Naive thymus-derived CD4-positive, alpha-beta T cell (primary cell): Measurements from ENCODE around the gene KRTAP12-4. TPM values are rescaled to one million over a fixed set of nuclear protein-coding genes. Genes with fewer than 3 reads are reported as not detected.
"Not testable (repeated sequence)": the region's sequence is repeated elsewhere in the genome, so short reads cannot be mapped to it uniquely, and the experiment has no call there.

Experiments used
- ATAC-seq: fragments of 150-1000 bp; cut with Tn5 transposase; 2 replicates; pipeline ENCODE4 v1.10.0; 2021; ENCODE audit warnings: mild to moderate bottlenecking, moderate library complexity
- CTCF ChIA-PET: fragments of 350-600 bp; sonication (Branson Sonifier 250); formaldehyde crosslinking; loops from one replicate; lab custom pipeline; 2021; ENCODE audit warnings: antibody characterized with exemption; lab: Charles Lee
- POLR2A ChIA-PET: fragments of 350-600 bp; sonication (Branson Sonifier 250); formaldehyde crosslinking; loops from one replicate; lab custom pipeline; 2021; ENCODE audit warnings: antibody characterized with exemption, inconsistent platforms; lab: Charles Lee
- DNase-seq, 9 donors: peaks; one replicate each; pipeline versions ENCODE4 v3.0.0 to v3.0.0-alpha.2; 2020 to 2022; ENCODE audit warnings: mixed read lengths in 1 of 9
- H3K27ac ChIP-seq: one replicate; pipeline ENCODE4 v1.7.0; 2013; ENCODE audit warnings: mild to moderate bottlenecking, low read depth, low read length, moderate library complexity
- H3K27me3 ChIP-seq, 2 donors: one replicate each; pipeline ENCODE4 v1.7.0; 2013; ENCODE audit warnings: low read length in 2 of 2, mild to moderate bottlenecking in 2 of 2, moderate library complexity in 2 of 2; ENCODE audit not compliant: control insufficient read depth in 2 of 2, insufficient read depth in 2 of 2
- H3K36me3 ChIP-seq, 3 experiments: 1 replicate in 2 of 3; 2 replicates in 1 of 3; pipeline ENCODE4 v1.7.0; 2013; ENCODE audit warnings: low read length in 3 of 3, mild to moderate bottlenecking in 3 of 3, moderate library complexity in 1 of 3; ENCODE audit not compliant: insufficient read depth in 3 of 3, control insufficient read depth in 2 of 3
- H3K4me1 ChIP-seq, 2 donors: one replicate each; pipeline ENCODE4 v1.7.0; 2013; ENCODE audit warnings: low read length in 2 of 2, mild to moderate bottlenecking in 2 of 2, moderate library complexity in 1 of 2; ENCODE audit not compliant: control insufficient read depth in 2 of 2, insufficient read depth in 2 of 2
- H3K4me3 ChIP-seq: 2 replicates; pipeline ENCODE4 v1.7.0; 2013; ENCODE audit warnings: mild to moderate bottlenecking, low read length
- H3K9me3 ChIP-seq, 3 experiments: 1 replicate in 2 of 3; 2 replicates in 1 of 3; pipeline ENCODE4 v1.7.0; 2013; ENCODE audit warnings: low read length in 3 of 3; ENCODE audit not compliant: control insufficient read depth in 2 of 3
- H3K27ac Mint-ChIP-seq, 9 donors: one replicate each; pipeline ENCODE4 v1.8.0; 2020 to 2022; ENCODE audit warnings: mixed read lengths in 9 of 9, mild to moderate bottlenecking in 8 of 9, moderate library complexity in 5 of 9, inconsistent platforms in 2 of 9
- H3K27me3 Mint-ChIP-seq, 5 donors: one replicate each; pipeline ENCODE4 v1.8.0; 2021 to 2022; ENCODE audit warnings: mixed read lengths in 5 of 5, mild to moderate bottlenecking in 1 of 5
- H3K36me3 Mint-ChIP-seq, 5 donors: one replicate each; pipeline ENCODE4 v1.8.0; 2020 to 2022; ENCODE audit warnings: mixed read lengths in 5 of 5, mild to moderate bottlenecking in 3 of 5, inconsistent platforms in 1 of 5
- H3K4me1 Mint-ChIP-seq, 7 donors: one replicate each; pipeline ENCODE4 v1.8.0; 2020 to 2022; ENCODE audit warnings: mixed read lengths in 7 of 7, mild to moderate bottlenecking in 3 of 7, inconsistent platforms in 1 of 7
- H3K4me3 Mint-ChIP-seq, 10 donors: one replicate each; pipeline ENCODE4 v1.8.0; 2020 to 2022; ENCODE audit warnings: mild to moderate bottlenecking in 10 of 10, mixed read lengths in 10 of 10, moderate library complexity in 6 of 10, inconsistent platforms in 2 of 10
- H3K9me3 Mint-ChIP-seq, 11 donors: one replicate each; pipeline ENCODE4 v1.8.0; 2020 to 2022; ENCODE audit warnings: mixed read lengths in 11 of 11, mild to moderate bottlenecking in 4 of 11, inconsistent platforms in 1 of 11, moderate library complexity in 1 of 11
- intact Hi-C, 2 donors: fragments of 100-400 bp; cut with micrococcal nuclease; formaldehyde crosslinking; loops; one replicate each; pipeline ENCODE4 v1.15.1; 2023
- polyA plus RNA-seq, 2 donors: library from polyadenylated mRNA; unstranded; fragments of 300-500 nt; fragmentation: Illumina TruSeq; gene quantifications; one replicate each; pipeline ENCODE4 v1.2.3, GENCODE V29; 2021
- total RNA-seq, 6 experiments: library from RNA in 5 of 6; stranded (reverse) in 5 of 6; gene quantifications; 1 replicate in 5 of 6; 2 replicates in 1 of 6; pipeline ENCODE4 v1.2.3 and lab custom pipeline; 2021 to 2026

The KRTAP12-4 gene
- total and polyA plus RNA-seq, 7 experiments from 2014 or later, result not detected

DNA sequence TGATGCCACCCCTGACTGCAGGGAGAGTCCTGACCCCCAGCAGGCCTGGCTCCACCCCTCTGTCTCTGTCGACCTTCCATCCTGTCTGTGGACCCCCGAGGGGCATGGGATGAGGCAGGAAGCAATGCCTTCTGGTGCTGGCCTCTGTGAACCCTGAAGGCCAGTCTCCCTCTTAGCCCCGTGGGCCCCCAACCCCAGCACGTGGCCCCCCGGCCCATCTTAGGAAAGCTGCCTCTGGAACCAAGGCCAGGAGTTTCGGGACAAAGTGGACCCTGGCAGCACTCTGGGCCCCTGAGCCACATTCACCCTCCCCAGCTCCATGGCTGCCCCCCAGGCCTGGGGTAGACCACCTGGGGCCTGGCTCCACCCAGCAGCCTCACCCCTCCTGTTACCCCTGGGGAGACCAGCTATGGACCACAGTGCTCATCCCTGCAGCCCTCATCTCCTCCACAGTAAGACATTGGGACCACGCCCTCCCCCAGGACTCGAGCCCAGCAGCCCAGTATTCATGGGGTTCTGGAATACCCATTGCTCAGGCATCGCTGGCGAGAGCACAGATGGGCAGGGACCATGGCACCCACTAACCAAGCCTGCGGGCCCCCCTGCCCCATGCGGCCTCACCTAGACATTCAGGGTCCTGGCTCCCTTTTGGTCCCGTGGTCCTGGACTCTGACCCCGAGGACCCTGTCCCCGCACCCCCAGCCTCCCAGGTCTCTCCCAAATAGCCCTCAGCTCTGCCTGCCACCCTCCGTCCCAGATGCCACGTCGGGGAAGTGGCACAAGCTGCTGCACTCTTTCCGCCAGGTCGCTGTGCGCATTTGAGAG lies 15.7 kb downstream of the KRTAP12-4 start:
- H3K27me3 Mint-ChIP-seq, result peaks cover 0 to 20% (median 8%) of the 10 kb centered on the region in 5 donors
- H3K27ac Mint-ChIP-seq, H3K36me3 ChIP-seq, H3K4me3 Mint-ChIP-seq, H3K4me1 ChIP-seq, POLR2A ChIA-PET, DNase-seq, H3K27ac ChIP-seq, ATAC-seq, H3K4me1 Mint-ChIP-seq, CTCF ChIA-PET, H3K4me3 ChIP-seq, H3K27me3 ChIP-seq: not testable (repeated sequence)
- intact Hi-C loops, result loop anchor here in 1 of 2 donors (2.0 kb wide), 1 partner anchor 48 kb away; no protein-coding TSS in a partner anchor
- H3K9me3 Mint-ChIP-seq, result peaks cover 10 to 37% (median 17%) of the 10 kb centered on the region in 11 donors
- peaks cover 0 to 13% (median 3%) of the 10 kb centered on the region in 3 experiments for H3K9me3 ChIP-seq
- peaks cover 0 to 15% (median 9%) of the 10 kb centered on the region in 5 donors for H3K36me3 Mint-ChIP-seq

DNA sequence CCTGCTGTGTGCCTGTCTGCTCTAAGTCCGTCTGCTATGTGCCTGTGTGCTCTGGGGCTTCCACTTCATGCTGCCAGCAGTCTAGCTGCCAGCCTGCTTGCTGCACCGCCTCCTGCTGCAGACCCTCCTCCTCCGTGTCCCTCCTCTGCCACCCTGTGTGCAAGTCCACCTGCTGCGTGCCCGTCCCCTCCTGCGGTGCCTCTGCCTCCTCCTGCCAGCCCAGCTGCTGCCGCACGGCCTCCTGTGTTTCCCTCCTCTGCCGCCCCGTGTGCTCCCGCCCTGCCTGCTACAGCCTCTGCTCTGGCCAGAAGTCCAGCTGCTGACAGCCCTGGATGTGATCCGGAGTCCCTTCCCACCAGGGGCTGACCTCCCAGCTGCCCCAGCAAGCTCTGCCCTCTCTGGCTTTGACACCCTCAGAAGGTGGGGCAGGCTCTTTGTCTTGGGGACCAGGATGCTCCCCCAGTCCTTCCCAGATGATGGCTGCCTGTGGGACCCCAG lies 16.6 kb downstream of the KRTAP12-4 start:
- Mint-ChIP-seq H3K9me3 (peaks cover 10 to 38% (median 15%) of the 10 kb centered on the region in 11 donors), H3K27ac (peak overlapping the region in 1 of 9 donors; percentile 43), H3K27me3 (peaks cover 0 to 26% (median 8%) of the 10 kb centered on the region in 5 donors), H3K36me3 (peaks cover 0 to 14% (median 9%) of the 10 kb centered on the region in 5 donors)
- H3K36me3 ChIP-seq, H3K9me3 ChIP-seq, ATAC-seq, H3K4me1 Mint-ChIP-seq, H3K27me3 ChIP-seq, POLR2A ChIA-PET, DNase-seq, H3K4me3 ChIP-seq, H3K4me1 ChIP-seq, H3K4me3 Mint-ChIP-seq, H3K27ac ChIP-seq: not testable (repeated sequence)
- intact Hi-C loops, result loop anchor here in 1 of 2 donors (2.0 kb wide), 1 partner anchor 47 kb away; no protein-coding TSS in a partner anchor
- CTCF ChIA-PET, result interaction anchor here (1.2 kb wide), 1 partner anchor 9 kb away, joined by 3 read pairs; the partner anchor contains the start of gene KRTAP10-11

DNA sequence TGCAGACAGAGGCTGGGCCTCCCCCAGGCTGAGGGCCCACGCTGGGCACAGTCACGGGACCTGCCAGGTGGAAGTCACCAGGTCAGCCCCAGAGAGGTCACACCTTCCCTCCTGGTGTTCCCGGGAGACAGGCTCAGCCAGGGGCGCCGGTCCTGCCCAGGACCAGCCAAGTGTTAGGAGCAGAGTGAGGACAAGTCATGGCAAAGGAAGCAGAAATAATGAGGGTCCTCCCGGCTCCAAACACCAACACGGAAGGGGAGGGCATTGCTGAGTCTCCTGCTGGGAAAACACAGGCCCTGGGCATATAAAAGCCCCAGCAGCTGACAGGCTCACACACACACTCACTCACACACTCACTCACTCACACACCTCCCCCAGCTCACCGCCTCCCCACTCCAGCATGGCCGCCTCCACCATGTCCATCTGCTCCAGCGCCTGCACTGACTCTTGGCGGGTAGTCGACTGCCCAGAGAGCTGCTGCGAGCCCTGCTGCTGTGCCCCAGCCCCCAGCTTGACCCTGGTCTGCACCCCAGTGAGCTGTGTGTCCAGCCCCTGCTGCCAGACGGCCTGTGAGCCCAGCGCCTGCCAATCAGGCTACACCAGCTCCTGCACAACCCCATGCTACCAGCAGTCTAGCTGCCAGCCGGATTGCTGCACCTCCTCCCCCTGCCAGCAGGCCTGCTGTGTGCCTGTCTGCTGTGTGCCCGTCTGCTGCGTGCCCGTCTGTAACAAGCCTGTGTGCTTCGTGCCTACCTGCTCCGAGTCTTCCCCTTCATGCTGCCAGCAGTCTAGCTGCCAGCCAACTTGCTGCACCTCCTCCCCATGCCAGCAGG lies 17.2 kb downstream of the KRTAP12-4 start, which contains the start of gene KRTAP10-10:
Gene KRTAP10-10, plus strand, starts transcription at position 339 of the 833 bp plus-strand sequence. Its CDS starts 62 bp downstream, at position 401.
- H3K27ac ChIP-seq, result no peak within 1 kb of the TSS
- H3K9me3 ChIP-seq, result peaks cover 0 to 13% (median 3%) of the 10 kb centered on the region in 3 experiments
- H3K9me3 Mint-ChIP-seq, result peaks cover 9 to 40% (median 19%) of the 10 kb centered on the region in 11 donors
- DNase-seq, result no peak
- intact Hi-C loops, result no loop called here
- peaks cover 0 to 14% (median 9%) of the 10 kb centered on the region in 5 donors for H3K36me3 Mint-ChIP-seq
- H3K27me3 ChIP-seq, result no peaks in the 10 kb centered on the region
- no peak for ATAC-seq
- H3K36me3 ChIP-seq, result no peaks in the 10 kb centered on the region
- no peak within 1 kb of the TSS for H3K4me3 ChIP-seq
- H3K4me1 Mint-ChIP-seq, result peaks cover 0 to 7% (median 0%) of the 10 kb centered on the region in 7 donors
- ChIA-PET CTCF (interaction anchor here (1.2 kb wide), 1 partner anchor 9 kb away, joined by 3 read pairs; the partner anchor contains the start of gene KRTAP10-11), POLR2A (no interaction called here)
- H3K27ac Mint-ChIP-seq, result peak within 1 kb of the TSS in 2 of 9 donors; percentile 43 to 59
- H3K4me3 Mint-ChIP-seq, result no peak within 1 kb of the TSS
- H3K27me3 Mint-ChIP-seq, result peaks cover 0 to 28% (median 8%) of the 10 kb centered on the region in 5 donors
- H3K4me1 ChIP-seq, result no peaks in the 10 kb centered on the region

DNA sequence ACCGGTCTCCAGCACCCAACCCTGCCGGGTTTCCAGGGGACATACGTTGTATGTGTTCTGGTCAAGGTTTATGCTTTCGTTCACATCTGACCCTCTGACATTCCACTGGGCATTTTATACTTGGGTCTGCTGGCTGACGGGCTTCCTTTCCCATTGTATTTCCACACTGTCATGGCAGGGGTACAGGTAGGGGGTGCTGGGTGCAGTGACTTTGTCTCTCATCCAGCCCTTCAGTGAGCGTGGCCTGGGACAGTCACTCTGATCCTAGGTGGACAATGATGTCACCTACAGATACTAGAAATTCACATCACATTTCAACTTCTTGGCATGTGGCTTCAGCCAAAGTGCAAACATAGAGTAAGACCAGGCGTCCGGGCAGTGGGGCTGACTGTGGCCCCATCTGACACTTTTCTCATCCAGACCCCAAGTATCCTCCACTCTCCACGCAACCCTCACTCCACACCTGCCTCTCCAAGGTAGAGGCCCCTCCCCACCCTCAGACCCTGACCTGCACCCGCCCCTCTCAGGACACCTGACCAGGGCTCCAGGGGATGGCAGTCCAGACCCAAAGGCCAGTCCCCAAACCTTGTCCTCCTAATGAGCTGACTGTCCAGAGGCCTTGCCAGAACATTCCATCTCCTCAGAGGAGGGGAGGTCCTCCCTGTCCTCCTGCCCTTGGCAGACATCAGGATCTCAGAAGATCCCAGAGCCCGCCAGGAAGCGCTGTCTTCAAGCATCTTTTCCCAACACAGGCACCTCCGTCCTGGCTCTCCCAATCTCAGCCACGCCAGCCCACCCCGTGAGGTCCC lies 18.0 kb downstream of the KRTAP12-4 start:
- POLR2A ChIA-PET, result no interaction called here
- Histone ChIP-seq H3K4me3 (no peak overlapping the region), H3K36me3 (no peaks in the 10 kb centered on the region), H3K9me3 (peaks cover 0 to 19% (median 3%) of the 10 kb centered on the region in 3 experiments), H3K27me3 (no peaks in the 10 kb centered on the region), H3K27ac (no peak overlapping the region), H3K4me1 (no peaks in the 10 kb centered on the region)
- Mint-ChIP-seq H3K27me3 (peaks cover 0 to 31% (median 8%) of the 10 kb centered on the region in 5 donors), H3K27ac (peak overlapping the region in 2 of 9 donors; percentile 57 to 59), H3K4me3 (no peak overlapping the region), H3K36me3 (peaks cover 0 to 17% (median 8%) of the 10 kb centered on the region in 5 donors), H3K4me1 (peaks cover 0 to 7% (median 1%) of the 10 kb centered on the region in 7 donors), H3K9me3 (peaks cover 17 to 46% (median 26%) of the 10 kb centered on the region in 11 donors)
- DNase-seq (no peak), ATAC-seq (no peak)
- intact Hi-C loops, result no loop called here
- CTCF ChIA-PET, result no interaction called here

DNA sequence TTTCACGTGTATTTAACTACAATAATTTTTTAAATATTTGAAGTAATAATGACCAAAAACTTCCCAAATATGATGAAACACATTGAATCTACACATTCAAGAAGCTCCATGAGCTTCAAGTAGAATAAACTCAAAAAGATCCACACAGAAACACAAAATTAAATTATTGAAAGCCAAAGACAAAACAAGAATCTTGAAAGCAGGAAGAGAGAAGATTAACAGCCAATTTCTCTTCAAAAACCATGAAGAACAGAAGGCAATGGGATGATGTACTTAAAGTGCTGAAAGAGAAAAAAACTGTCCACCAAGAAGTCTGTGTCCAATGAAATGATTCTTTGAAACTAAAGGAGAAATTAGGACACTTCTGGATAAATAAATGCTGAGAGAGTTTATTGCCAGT lies 22.4 kb downstream of the KRTAP12-4 start:
- Mint-ChIP-seq H3K9me3 (peaks cover 13 to 55% (median 34%) of the 10 kb centered on the region in 11 donors), H3K4me1 (peaks cover 4 to 32% (median 28%) of the 10 kb centered on the region in 7 donors), H3K27ac (peak overlapping the region in 2 of 9 donors; percentile 43 to 71), H3K36me3 (peaks cover 12 to 31% (median 15%) of the 10 kb centered on the region in 5 donors), H3K27me3 (peaks cover 0 to 35% (median 0%) of the 10 kb centered on the region in 5 donors), H3K4me3 (peak overlapping the region in 1 of 10 donors; percentile 45)
- no peak for ATAC-seq
- peaks cover 16 to 20% of the 10 kb centered on the region in 2 donors for H3K4me1 ChIP-seq
- POLR2A ChIA-PET, result no interaction called here
- CTCF ChIA-PET, result interaction anchor here (0.9 kb wide), 1 partner anchor 122 kb away, joined by 3 read pairs; no protein-coding TSS in a partner anchor
- DNase-seq, result no peak
- H3K4me3 ChIP-seq, result no peak overlapping the region
- H3K27ac ChIP-seq, result no peak overlapping the region
- peaks cover 0 to 25% (median 9%) of the 10 kb centered on the region in 3 experiments for H3K9me3 ChIP-seq
- intact Hi-C loops, result loop anchor here in 1 of 2 donors (5.0 kb wide), 1 partner anchor 40 kb away; no protein-coding TSS in a partner anchor
- H3K36me3 ChIP-seq, result no peaks in the 10 kb centered on the region
- no peaks in the 10 kb centered on the region for H3K27me3 ChIP-seq
